A549 treated with CORT108297 at 1 μM for 4 hours (cell line): ENCODE measurements around the gene MAOA. TPM values are rescaled to one million over a fixed set of nuclear protein-coding genes. Genes with fewer than 3 reads are reported as not detected.

Experiments used
- total RNA-seq: library from RNA; stranded (reverse); fragments of 200-300 nt; extraction: Qiagen RNA extraction; gene quantifications from 5 replicates; pipeline ENCODE4 v1.2.3, GENCODE V29; 2022

Gene MAOA
- 0.17 to 0.80 TPM (median 0.35 TPM) in 5 replicates for total RNA-seq

GRCh38 chrX:43656005-43656494, at the start of gene MAOA:
Gene MAOA (plus strand): TSS chrX:43656299. CDS start chrX:43656342, 43 bp downstream.

Other genes with a start within 250 kb of the MAOA start
- gene MAOB, start 226.2 kb downstream of the MAOA start, total RNA-seq, result 0.09 to 0.24 TPM (median 0.16 TPM) in 5 replicates